ENCODE results near the gene RIPK4. TPM values are rescaled to one million over a fixed set of nuclear protein-coding genes. Genes with fewer than 3 reads are reported as not detected.

The RIPK4 gene
- total RNA-seq, 1 donor from 2014 or later: 15.7 TPM

DNA sequence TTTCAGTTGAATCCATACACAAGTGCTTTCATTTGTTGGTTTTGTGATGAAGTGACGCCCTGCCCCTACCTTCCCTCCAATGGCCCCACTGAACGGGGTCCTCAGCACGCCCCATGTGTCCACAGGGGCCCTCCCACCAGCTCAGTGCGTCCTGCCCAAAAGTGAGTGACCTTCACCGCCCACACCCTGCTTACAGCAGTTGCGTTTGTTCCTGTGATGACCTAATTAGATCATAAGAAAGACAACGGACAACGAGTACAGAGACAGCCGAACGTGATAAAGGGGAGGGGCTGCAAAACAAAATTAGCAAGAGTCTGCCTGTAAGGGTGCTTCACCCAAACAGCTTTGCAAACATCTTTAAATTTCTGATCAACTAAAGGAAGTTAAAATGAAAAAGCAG lies 38.2 kb upstream of the RIPK4 start:
- H3K4me3 Mint-ChIP-seq: no peak overlapping the region
- TF ChIP-seq, protein P1, sequence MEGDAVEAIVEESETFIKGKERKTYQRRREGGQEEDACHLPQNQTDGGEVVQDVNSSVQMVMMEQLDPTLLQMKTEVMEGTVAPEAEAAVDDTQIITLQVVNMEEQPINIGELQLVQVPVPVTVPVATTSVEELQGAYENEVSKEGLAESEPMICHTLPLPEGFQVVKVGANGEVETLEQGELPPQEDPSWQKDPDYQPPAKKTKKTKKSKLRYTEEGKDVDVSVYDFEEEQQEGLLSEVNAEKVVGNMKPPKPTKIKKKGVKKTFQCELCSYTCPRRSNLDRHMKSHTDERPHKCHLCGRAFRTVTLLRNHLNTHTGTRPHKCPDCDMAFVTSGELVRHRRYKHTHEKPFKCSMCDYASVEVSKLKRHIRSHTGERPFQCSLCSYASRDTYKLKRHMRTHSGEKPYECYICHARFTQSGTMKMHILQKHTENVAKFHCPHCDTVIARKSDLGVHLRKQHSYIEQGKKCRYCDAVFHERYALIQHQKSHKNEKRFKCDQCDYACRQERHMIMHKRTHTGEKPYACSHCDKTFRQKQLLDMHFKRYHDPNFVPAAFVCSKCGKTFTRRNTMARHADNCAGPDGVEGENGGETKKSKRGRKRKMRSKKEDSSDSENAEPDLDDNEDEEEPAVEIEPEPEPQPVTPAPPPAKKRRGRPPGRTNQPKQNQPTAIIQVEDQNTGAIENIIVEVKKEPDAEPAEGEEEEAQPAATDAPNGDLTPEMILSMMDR (IDR thresholded peaks at IDR 0.05; ENCODE audit: unreplicated experiment): no peak
- H3K27ac Mint-ChIP-seq: no peak overlapping the region
- no peaks in the 10 kb centered on the region for H3K27me3 Mint-ChIP-seq (ENCODE audit: low read depth)
- peaks cover 6% of the 10 kb centered on the region for H3K9me3 Mint-ChIP-seq
- H3K4me1 Mint-ChIP-seq: no peaks in the 10 kb centered on the region
- DNase-seq (ENCODE audit: low spot score in 2 of 2, unreplicated experiment in 2 of 2): no peak
- H3K36me3 Mint-ChIP-seq: peaks cover 19% of the 10 kb centered on the region

DNA sequence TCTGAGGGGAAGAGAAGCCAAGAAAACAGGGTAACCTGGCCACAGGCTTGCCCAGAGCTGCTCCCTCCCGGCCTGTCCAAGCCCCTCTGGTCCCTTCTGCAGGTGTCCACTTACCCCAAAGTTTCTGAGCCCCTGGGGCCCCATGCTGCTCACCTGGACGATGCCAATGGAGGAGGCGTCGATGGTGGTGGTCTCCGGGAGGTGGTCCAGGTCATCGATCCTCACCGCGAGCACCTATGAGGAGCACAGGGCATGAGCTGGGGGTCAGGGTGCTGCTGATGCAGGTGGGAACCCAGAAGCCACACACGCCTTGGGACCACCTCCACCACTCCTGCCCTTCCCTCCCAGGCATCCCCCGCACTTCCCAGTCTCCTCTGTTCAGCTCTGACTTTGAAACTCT lies 37.5 kb upstream of the RIPK4 start:
- Mint-ChIP-seq H3K36me3 (peaks cover 19% of the 10 kb centered on the region), H3K27ac (no peak overlapping the region), H3K4me1 (no peaks in the 10 kb centered on the region), H3K9me3 (peaks cover 6% of the 10 kb centered on the region), H3K4me3 (no peak overlapping the region), H3K27me3 (ENCODE audit: low read depth) (no peaks in the 10 kb centered on the region)
- TF ChIP-seq, protein P1 (IDR thresholded peaks at IDR 0.05; ENCODE audit: unreplicated experiment): no peak
- no peak for DNase-seq (ENCODE audit: low spot score in 2 of 2, unreplicated experiment in 2 of 2)

DNA sequence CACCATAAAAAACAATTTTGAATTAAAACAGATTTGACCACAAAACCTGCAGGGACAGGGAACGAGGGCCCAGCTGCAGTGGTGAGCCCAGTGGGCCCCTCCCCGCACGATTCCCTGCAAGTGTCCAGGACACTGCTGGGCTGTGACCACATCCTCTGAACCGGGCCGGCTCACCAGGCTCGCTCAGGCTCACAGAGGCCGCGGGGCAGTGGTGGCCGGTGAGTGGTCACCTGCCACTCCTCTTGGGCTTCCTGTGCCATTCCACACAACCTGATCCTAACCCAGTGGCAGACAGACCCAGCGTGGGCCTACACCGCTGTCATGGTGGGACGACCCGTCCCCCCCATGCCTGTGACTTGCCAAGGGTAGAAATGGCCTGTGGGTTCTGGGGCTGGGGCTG lies 36.5 kb upstream of the RIPK4 start:
- TF ChIP-seq, protein P1 (IDR thresholded peaks at IDR 0.05; ENCODE audit: unreplicated experiment): no peak
- no peak for DNase-seq (ENCODE audit: low spot score in 2 of 2, unreplicated experiment in 2 of 2)
- no peaks in the 10 kb centered on the region for H3K4me1 Mint-ChIP-seq
- no peak overlapping the region for H3K4me3 Mint-ChIP-seq
- peaks cover 20% of the 10 kb centered on the region for H3K36me3 Mint-ChIP-seq
- peaks cover 6% of the 10 kb centered on the region for H3K9me3 Mint-ChIP-seq
- no peak overlapping the region for H3K27ac Mint-ChIP-seq
- H3K27me3 Mint-ChIP-seq (ENCODE audit: low read depth): no peaks in the 10 kb centered on the region

DNA sequence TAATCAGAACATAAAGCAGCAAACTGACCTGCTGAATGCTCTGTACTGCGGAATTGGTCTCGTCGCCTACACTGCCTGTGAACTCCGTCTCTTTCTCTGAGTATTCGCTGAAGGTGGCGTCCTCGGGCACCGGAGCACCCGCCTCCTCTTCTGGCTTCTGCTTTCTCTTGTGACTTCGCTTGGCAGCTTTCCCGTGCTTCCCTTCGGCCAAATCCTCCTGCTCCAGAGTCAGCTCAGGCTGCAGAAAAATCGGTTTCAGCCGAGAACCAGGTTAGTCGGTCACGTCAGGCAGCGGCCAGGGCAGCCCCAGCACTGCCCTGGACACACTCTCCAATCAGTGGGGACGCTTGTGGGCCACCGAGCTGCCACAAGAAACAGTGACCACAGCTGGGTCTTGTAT lies 35.8 kb upstream of the RIPK4 start:
- Mint-ChIP-seq H3K36me3 (peaks cover 21% of the 10 kb centered on the region), H3K4me3 (no peak overlapping the region), H3K27ac (no peak overlapping the region), H3K27me3 (ENCODE audit: low read depth) (no peaks in the 10 kb centered on the region), H3K9me3 (peaks cover 6% of the 10 kb centered on the region), H3K4me1 (no peaks in the 10 kb centered on the region)
- TF ChIP-seq, protein P1 (IDR thresholded peaks at IDR 0.05; ENCODE audit: unreplicated experiment): no peak
- no peak for DNase-seq (ENCODE audit: low spot score in 2 of 2, unreplicated experiment in 2 of 2)

DNA sequence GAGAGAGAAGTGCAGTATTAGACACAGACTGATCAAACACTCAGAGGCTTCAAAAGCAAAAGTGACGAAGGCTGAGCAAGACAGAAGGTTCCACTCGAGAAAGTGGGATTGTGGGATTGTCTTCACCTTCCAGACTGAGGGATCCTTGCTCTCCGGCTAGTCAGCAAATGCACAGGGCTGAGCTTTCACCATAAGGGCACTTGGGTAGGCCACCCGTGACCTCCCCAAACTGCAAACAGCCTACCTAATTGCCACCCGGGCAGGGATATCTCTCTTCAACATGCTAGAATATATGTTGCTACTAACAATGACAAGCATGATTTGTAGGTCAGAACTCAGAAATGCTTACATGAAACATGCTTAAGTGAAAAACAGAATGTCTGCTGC lies 35.3 kb upstream of the RIPK4 start:
- TF ChIP-seq, protein P1 (IDR thresholded peaks at IDR 0.05; ENCODE audit: unreplicated experiment): no peak
- Mint-ChIP-seq H3K27ac (no peak overlapping the region), H3K4me1 (no peaks in the 10 kb centered on the region), H3K27me3 (ENCODE audit: low read depth) (no peaks in the 10 kb centered on the region), H3K36me3 (peaks cover 19% of the 10 kb centered on the region), H3K4me3 (no peak overlapping the region), H3K9me3 (peaks cover 6% of the 10 kb centered on the region)
- no peak for DNase-seq (ENCODE audit: low spot score in 2 of 2, unreplicated experiment in 2 of 2)
